A549 (cell line): ENCODE measurements around the gene DNAJC16.

Experiments used
- POLR2A ChIP-seq: IDR thresholded peaks from 2 replicates; pipeline ENCODE4 v1.6.1; 2012; ENCODE audit warnings: mild to moderate bottlenecking, low read length
- RAD21 ChIP-seq, 2 experiments: fragments of >200 bp in 1 of 2; sonication (Bioruptor Twin) in 1 of 2; formaldehyde crosslinking in 1 of 2; IDR thresholded peaks in 1 of 2; conservative IDR thresholded peaks in 1 of 2; 2 replicates in 1 of 2; 3 replicates in 1 of 2; pipeline ENCODE4 v1.6.1; 2012 to 2018; ENCODE audit warnings: inconsistent platforms in 1 of 2

DNA sequence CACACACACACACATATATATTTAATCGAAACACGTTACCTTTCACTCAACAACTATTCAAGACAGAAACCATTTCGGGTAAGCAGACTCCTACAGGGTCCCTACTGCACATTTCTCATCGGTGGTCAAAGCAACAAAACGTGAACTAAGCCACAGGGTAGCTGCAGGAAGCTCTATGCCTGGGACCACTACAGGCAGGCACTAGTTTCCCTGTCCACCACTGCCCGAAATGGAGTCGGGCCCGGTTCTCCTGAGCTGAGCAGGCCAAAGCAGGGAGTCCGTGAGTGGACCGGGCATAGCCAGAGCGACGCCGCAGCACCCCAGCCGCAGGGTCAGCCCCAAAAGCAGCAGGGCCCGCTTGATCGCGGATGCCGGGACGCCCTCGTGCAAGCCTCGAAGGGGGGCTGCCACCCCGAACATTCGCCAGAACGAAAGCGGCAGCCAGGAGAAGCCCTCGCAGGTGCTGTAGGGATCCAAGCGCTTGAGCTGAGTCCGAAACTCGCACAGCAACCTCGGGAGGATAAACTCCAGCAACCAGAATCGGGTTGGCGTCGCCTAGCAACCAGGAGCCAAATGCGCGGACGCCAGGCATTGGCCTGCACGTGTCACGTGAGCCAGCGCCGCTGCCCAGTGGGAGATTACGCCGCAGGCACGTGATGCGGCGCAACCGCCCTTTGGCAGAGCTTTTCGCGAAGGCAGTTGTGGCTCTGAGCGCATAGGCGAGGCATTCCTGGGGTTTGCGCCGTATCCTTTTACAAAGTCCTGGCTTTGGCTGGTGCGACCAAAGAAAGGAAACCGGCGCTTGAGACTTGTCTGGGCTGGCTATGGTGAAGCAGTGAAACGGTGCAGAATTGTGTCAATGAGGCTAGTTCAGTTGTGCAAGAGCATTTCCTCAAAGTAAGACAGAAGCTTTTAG, 76.7 kb downstream of the DNAJC16 start:
- TF ChIP-seq POLR2A, result peak; percentile 60
- no peak for TF ChIP-seq RAD21 (conservative IDR thresholded peaks at IDR 0.05 in 1 of 2, IDR thresholded peaks at IDR 0.05 in 1 of 2)
